ENCODE data around the gene WDR6. TPM values are rescaled to one million over a fixed set of nuclear protein-coding genes. Genes with fewer than 3 reads are reported as not detected.
A peak's percentile ranks its signal among the peaks of the same experiment; 100 is the strongest.
"Not testable (repeated sequence)": the region's sequence is repeated elsewhere in the genome, so short reads cannot be mapped to it uniquely, and the experiment has no call there.

Gene WDR6
- total and polyA plus RNA-seq, 8 donors, result 156 to 217 (median 183) TPM

DNA sequence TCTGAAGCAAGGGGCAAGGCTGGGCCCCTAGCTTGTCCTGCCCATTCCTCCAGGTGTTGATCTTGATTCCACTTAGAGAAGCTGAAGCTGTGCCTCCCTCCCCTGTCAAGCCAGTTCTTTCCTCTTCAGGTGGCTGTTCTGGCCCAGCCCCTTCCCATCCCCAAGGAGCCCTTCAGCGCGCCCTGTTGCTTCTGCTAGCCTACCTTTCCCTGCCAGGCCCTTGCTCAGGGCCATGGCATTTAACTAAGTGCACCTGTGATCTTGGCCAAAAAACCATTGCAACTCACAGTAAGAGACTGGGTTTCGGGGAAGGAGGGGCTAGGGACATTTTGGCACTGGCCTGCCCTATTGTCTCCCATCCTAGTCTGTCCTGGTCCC lies 1.9 kb upstream of the WDR6 start:
- ATAC-seq (no peak), DNase-seq (no peak)
- intact Hi-C loops (cut with DNase I), result no loop called here
- Histone ChIP-seq H3K4me1 (peaks cover 6 to 29% of the 10 kb centered on the region in 2 donors), H3K27ac (no peak overlapping the region), H3K9me3 (no peaks in the 10 kb centered on the region), H3K4me3 (no peak overlapping the region), H3K27me3 (no peaks in the 10 kb centered on the region), H3K36me3 (no peaks in the 10 kb centered on the region)
- TF ChIP-seq, protein P1, sequence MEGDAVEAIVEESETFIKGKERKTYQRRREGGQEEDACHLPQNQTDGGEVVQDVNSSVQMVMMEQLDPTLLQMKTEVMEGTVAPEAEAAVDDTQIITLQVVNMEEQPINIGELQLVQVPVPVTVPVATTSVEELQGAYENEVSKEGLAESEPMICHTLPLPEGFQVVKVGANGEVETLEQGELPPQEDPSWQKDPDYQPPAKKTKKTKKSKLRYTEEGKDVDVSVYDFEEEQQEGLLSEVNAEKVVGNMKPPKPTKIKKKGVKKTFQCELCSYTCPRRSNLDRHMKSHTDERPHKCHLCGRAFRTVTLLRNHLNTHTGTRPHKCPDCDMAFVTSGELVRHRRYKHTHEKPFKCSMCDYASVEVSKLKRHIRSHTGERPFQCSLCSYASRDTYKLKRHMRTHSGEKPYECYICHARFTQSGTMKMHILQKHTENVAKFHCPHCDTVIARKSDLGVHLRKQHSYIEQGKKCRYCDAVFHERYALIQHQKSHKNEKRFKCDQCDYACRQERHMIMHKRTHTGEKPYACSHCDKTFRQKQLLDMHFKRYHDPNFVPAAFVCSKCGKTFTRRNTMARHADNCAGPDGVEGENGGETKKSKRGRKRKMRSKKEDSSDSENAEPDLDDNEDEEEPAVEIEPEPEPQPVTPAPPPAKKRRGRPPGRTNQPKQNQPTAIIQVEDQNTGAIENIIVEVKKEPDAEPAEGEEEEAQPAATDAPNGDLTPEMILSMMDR (IDR thresholded peaks at IDR 0.05), result no peak

DNA sequence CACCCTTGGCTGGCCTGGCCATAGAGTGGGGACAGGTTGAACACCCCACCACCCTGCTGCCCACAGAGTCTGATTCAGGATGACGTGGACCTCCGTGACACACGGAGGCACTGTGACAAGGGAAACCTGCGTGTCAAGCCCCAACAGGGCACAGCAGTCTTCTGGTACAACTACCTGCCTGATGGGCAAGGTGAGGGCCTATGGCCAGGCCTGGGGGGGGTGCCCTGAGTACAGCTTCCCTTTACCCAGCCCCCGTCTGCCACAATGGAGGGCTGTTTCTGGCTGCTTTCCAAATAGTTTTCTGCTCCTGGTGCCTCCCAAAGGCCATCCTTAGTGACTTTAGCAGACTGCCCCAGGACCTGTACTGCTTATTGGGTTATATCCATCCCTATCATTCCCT lies 1.2 kb upstream of the WDR6 start:
- ATAC-seq, result no peak
- intact Hi-C loops (cut with DNase I), result no loop called here

DNA sequence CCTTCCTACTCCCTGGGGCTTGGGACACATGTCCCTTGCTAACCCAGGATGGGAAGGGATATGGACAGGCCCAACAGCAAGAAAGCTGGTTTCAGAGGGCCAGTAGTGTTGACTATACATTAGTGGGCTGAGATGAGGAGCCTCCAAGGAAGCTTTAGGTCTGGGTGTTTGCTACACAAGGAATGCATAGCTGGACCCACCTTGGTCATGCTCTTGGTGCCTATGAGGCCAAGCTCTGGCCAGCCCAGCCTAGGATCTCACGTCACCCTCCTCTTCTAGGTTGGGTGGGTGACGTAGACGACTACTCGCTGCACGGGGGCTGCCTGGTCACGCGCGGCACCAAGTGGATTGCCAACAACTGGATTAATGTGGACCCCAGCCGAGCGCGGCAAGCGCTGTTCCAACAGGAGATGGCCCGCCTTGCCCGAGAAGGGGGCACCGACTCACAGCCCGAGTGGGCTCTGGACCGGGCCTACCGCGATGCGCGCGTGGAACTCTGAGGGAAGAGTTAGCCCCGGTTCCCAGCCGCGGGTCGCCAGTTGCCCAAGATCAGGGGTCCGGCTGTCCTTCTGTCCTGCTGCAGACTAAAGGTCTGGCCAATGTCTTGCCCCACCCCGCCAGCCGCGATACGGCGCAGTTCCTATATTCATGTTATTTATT lies 653 bp upstream of the WDR6 start:
- DNase-seq (peak in 3 of 4 donors; percentile 52 to 86 (median 58)), ATAC-seq (peak; percentile 16)
- Histone ChIP-seq H3K4me3 (peak overlapping the region; percentile 66 to 98), H3K27ac (peak overlapping the region; percentile 95 to 98), H3K9me3 (no peaks in the 10 kb centered on the region), H3K36me3 (peaks cover 0 to 5% of the 10 kb centered on the region in 2 donors), H3K4me1 (peaks cover 6 to 29% of the 10 kb centered on the region in 2 donors), H3K27me3 (no peaks in the 10 kb centered on the region)
- intact Hi-C loops (cut with DNase I), result no loop called here
- TF ChIP-seq, protein P1 (IDR thresholded peaks at IDR 0.05), result no peak

More for the DNA sequence above, 1.2 kb upstream of the WDR6 start:
- TF ChIP-seq, protein P1 (IDR thresholded peaks at IDR 0.05), result no peak
- H3K4me3 ChIP-seq, result peak overlapping the region in 1 of 2 donors; percentile 98
- H3K27ac ChIP-seq, result no peak overlapping the region
- no peaks in the 10 kb centered on the region for H3K36me3 ChIP-seq
- peaks cover 6 to 29% of the 10 kb centered on the region in 2 donors for H3K4me1 ChIP-seq
- no peaks in the 10 kb centered on the region for H3K9me3 ChIP-seq
- peak in 1 of 4 donors; percentile 49 for DNase-seq
- no peaks in the 10 kb centered on the region for H3K27me3 ChIP-seq

DNA sequence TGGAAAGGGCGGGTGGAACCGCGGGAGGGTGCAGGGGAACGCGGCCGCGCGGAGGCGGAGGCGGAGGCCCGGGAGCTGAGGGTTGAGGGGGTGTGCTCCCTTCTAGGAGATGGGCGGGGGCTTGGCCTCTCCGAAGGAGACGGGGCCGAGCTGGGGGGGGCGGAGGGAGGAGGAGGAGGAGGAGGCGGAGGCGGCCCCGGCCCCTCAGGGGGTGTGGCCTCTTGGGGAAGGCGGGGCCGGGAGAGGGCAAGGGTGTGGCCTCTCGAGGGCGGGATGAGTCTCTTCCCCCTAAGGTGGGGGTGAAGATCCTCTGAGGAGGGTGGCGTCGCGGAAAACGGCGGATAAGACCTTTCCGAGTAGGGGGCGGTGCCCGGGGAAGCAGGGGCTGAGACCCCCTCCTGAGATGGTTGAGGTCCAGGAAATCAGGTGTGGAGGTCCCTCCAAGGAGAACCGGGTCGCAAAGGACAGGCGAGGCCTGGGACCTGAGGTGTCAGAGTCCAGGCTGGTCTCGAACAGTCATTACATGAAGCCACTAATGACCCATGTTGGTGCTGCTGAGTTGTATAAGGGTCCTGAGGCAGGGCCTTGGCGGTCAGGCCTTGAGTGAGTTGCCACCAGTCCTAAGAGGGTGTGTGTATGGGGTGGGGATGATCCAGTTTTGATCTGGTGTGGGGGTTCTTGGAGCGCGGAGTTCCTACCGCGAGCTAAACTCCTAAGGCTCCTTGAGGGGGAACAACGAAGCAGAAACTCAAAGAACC lies 759 bp downstream of the WDR6 start:
- H3K27ac ChIP-seq, result peak overlapping the region; percentile 95 to 98
- TF ChIP-seq, protein P1 (IDR thresholded peaks at IDR 0.05), result no peak
- peak overlapping the region; percentile 66 to 98 for H3K4me3 ChIP-seq
- peak; percentile 84 for ATAC-seq
- intact Hi-C loops (cut with DNase I), result no loop called here
- H3K9me3 ChIP-seq, result no peaks in the 10 kb centered on the region
- peaks cover 0 to 19% of the 10 kb centered on the region in 2 donors for H3K36me3 ChIP-seq
- H3K4me1 ChIP-seq, result peaks cover 6 to 29% of the 10 kb centered on the region in 2 donors
- H3K27me3 ChIP-seq, result no peaks in the 10 kb centered on the region
- DNase-seq, result peak; percentile 70 to 99 (median 92)

DNA sequence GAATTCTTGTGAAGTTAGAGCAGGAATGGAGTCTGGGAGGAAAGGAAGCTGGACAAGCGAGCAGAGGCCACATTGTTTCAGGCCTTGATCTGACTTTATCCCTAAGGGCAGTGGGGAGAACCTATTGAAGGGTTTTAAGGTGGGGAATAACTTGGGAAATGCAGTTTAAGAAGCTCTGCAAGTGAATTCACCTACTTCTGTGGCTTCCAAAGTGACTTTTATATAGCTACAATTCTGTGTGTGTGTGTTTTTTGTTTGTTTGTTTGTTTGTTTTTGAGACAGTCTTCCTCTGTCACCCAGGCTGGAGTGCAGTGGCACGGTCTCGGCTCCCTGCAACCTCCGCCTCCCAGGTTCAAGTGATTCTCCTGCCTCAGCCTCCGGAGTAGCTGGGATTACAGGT lies 1.4 kb downstream of the WDR6 start:
- H3K27me3 ChIP-seq; intact Hi-C loops (cut with DNase I); ATAC-seq; H3K9me3 ChIP-seq; DNase-seq: not testable (repeated sequence)
- Histone ChIP-seq H3K4me3 (peak overlapping the region in 1 of 2 donors; percentile 98), H3K27ac (peak overlapping the region; percentile 95 to 98), H3K36me3 (peaks cover 0 to 26% of the 10 kb centered on the region in 2 donors), H3K4me1 (peaks cover 6 to 29% of the 10 kb centered on the region in 2 donors)

Data from left lung (tissue), 10 donors.